ENCODE results near the gene RNF220.

RNF220 gene

DNA sequence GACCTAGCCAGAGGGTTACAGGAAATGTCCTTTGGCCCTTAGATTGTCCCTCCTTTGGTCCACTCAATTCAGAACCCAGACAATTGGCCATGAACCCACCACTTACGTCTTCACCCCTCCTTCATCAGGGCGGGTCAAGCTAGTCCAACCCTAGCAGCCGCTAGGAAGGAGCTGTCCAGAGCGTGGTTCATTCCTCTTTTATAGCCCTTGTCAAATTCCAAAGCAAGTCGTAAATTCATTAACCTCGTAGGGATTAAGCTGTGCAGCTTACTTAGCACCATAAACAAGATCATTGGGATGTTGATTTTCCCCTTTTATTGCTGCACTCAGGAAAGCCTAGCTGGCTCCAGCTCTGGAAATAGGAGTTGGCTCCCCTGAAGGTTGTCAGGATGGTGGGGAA lies 179.1 kb downstream of the RNF220 start:
- no peak for DNase-seq (ENCODE audit: low read depth, low spot score)

DNA sequence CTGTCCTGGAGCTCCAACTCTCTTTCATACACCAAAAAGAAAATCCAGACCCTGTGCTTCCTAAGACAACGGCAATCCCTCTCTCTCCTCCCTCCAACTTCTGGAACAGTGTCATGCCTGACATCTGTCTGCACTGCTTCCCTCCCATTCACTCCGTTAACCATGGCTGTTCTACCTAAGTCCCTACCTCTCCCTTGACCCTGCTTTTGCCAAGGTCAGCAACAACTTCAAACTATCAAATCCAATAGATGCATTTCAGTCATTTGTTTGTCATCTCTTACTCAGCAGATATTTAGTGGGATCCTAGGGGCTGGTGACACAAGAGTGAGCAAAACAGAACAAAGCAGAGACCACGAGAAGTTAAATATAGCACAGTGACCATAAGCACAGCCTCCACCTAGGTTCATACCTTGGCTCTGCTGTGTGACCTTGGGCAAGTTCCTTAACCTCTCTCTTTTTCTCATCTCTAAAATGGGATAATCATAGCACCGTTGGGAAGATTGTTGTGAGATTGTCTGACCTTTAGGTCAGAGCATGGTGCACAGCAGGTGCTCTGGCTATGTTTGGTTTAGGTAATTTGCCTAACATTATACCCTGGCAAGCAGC lies 180.4 kb downstream of the RNF220 start:
- DNase-seq (ENCODE audit: low read depth, low spot score): no peak

DNA sequence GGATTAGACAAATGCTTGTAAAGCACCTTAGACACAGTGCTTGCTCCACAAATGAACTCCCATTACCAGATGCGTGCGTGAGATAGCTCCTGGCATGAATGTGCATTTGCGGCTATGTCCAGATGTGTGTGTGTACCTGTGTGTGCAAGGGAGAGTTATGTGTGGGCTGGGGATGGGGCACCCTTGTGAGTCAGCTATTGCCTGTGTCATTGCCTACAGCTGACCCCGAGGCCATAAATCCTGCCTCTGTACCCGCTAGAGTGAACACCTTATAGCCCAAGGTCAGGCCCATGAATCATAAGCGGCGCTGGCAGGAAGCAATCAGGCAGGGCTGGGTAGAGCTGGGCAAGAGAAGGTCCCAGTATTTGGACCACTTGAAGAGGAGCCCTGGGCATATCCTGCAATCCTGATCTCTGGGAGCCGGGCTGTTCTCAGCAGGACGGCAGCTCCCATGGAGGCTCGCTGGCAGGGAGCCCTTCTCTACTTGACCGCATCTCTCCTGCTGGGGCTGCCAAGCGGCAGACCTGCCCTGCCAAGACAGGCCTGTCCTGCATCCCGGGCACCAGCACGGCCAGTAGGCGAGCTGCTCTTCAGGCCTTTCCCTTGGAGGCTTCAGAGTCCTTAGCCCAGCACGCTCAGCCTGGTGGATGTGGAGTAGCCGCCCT lies 182.9 kb downstream of the RNF220 start:
- DNase-seq (ENCODE audit: low read depth, low spot score): no peak

DNA sequence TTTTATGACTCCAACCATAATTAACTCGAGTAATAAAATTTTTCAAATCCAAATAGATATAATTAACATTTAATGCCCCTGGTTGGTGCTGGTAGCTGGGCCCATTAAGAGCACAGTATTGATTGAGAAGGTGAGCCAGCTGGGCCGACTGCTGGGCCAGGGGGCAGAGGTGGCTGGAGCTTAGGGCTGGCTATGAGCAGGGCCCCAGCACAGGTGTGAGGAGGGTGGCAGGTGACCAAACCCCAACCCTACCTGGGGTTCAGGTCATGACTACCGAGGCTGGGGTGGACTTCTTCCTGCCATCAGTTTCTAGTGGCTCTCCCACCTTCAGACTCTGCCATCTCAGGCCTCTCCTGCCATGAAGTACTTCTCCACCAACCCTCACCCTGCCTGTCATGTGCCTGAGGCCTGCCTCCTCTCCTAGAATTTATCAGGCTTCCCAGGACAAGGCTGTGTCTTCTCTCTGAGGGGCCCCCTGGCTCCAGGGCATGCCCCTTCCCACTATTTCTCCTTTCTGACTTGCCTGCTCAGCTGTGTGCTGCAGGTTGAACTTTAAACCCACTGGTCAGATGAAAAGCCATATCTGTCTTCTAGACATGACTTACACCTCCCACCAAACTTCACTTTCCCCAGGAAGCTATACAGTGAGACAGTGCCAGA lies 183.6 kb downstream of the RNF220 start:
- no peak for DNase-seq (ENCODE audit: low read depth, low spot score)

DNA sequence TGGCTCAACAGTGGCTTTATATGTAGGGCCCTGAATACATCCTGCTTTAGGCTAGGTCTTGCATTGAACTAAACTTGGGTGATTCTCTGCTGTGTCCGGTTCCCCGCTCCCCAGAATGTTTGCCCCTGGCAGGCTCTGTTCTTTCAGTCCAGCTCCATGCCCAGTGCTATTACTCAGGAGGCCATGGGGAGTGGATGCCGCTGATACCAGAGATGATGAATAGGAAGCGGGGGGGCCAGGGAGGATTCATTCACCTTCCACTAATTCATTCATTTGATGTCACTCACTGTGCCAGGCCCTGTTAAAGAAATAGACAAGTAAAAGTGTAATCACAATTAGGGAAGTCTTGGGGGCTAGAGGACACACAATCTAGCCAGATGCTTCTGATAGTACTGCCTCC lies 185.4 kb downstream of the RNF220 start:
- DNase-seq (ENCODE audit: low read depth, low spot score): no peak

- no peak for DNase-seq (ENCODE audit: low read depth, low spot score)
Observed at GRCh38 chr1:44591381-44591780, 186.3 kb downstream of the RNF220 start.

- DNase-seq (ENCODE audit: low read depth, low spot score): no peak
Observed at GRCh38 chr1:44592208-44593145, 187.4 kb downstream of the RNF220 start.

- no peak for DNase-seq (ENCODE audit: low read depth, low spot score)
Observed at GRCh38 chr1:44594353-44594752, 189.3 kb downstream of the RNF220 start.

- no peak for DNase-seq (ENCODE audit: low read depth, low spot score)
Observed at GRCh38 chr1:44594871-44595735, 190.0 kb downstream of the RNF220 start.

DNA sequence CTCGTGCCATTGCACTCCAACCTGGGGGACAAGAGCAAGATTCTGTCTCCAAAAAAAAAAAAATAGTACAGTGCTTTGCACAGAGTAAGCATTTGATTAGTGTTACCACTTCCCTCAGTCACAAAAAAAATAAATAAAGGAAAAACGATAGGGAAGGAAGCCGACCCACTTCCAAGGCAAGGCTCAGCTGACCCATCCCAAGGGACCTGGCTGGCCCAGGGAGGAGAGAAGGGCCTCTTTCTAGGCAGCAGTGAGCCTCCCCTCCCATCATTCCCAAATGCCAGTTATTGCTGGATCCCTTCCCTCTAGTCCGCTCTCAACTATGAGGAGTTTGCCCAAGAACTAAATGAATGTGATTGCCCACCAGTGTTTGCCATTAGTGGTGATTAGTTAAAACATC lies 191.5 kb downstream of the RNF220 start:
- DNase-seq (ENCODE audit: low read depth, low spot score): no peak

GRCh38 chr1:44598167-44598566 lies 193.1 kb downstream of the RNF220 start:
- no peak for DNase-seq (ENCODE audit: low read depth, low spot score)

DNA sequence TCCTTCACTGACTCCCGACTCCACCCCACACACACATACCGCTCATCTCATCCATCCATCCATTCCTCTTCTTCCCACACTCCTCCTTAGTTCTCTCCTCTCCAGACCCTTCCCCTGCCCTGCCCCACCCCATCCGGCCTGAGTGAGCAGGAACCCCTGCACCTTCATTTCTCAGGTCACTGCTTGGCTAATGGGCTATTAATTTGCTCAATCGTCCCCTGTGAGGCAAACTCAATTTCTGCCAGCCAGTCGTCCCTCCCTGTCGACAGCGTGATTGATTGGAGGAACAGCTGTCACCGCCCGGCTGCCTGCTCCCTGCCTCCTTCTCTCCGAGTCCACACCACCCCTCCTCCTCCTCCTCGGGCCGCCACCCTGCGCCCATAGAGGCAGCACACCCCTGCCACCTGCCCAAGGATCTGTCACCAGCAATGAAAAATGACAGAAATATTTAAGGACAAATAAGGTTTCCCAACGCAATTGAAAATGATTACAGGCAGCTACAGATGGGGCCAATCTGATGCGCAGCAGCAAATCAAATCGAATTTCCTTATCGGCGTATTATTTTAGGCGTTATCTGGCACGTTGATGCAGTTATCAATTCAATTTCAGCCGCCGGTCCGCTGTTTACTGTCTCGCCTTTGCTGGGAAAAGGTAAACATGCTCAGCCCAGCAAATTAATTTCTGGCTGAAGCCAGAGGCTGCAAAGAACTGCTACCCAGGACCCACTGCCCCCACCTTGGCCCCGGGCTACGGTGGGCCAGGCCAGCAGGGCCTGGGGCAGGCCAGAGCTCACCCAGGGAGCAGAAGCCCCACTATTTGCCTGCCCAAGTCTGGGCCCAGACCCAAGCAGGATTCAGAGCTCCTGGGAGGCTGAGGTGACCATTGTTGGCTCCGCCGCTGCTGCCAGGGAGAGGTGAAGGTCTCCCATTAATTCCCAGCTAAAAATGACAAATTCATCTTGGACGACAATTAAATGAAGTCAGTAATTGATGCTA lies 197.9 kb downstream of the RNF220 start:
- no peak for DNase-seq (ENCODE audit: low read depth, low spot score)

GRCh38 chr1:44603718-44604117 lies 198.7 kb downstream of the RNF220 start:
- DNase-seq (ENCODE audit: low read depth, low spot score): no peak

DNA sequence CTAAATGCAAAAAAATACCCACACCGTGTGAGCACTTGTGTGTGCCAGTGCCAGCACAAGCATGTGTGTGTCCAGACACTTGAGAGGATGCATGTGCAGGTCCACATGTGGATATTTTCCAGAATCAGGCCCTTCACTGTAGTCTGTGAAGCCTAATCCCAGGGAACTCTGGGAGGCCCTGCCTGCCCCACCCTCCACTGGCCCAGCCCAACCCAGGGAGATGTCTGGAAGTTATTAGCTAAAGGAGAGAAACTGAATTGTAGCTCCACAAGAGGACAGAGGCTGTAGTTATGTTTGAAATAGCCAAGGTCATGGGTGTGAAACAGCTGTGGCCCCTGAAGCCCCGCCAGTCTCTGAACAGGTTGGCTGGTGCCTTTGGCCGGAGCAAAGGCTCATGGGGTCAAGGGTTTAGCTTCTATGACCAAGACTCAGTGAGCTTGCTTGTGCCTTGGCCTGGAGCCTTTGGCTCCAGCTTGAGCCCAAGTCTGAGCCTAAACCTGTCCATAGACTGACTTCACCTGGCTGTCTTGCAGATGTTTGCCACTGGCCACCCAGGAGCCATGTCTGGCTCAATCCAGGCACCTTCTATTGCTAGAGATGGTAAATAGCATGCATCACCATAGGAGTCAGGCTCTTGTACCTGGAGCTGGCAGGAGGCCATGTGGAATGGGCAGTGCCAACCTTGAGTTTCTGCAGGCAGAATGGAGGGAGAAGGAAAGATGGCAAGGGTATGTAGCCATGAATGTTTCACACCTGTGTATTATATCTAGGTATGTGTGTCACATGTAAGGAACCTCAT lies 199.3 kb downstream of the RNF220 start:
- DNase-seq (ENCODE audit: low read depth, low spot score): no peak

- DNase-seq (ENCODE audit: low read depth, low spot score): no peak
Observed at GRCh38 chr1:44605914-44606615, 201.0 kb downstream of the RNF220 start.

- DNase-seq (ENCODE audit: low read depth, low spot score): no peak
Observed at GRCh38 chr1:44606701-44607281, 201.7 kb downstream of the RNF220 start.

DNA sequence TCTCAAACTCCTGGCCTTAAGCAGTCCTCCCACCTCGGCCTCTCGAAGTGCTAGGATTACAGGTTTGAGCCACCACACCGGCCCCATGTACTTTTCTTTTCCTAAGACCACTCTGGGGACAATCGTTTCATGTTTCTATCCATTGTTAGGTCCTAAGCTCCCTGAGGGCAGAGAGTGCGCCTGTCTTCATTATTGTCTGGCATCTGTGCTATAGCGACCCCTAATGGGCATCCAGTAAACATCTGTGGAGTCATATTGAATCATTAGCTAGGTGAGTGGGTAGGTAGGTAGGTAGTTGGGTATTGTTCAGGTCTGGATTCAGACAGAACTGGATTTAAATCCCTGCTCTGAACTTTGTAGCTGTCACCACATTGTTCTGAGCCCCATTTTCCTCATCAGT lies 203.1 kb downstream of the RNF220 start:
- no peak for DNase-seq (ENCODE audit: low read depth, low spot score)

DNA sequence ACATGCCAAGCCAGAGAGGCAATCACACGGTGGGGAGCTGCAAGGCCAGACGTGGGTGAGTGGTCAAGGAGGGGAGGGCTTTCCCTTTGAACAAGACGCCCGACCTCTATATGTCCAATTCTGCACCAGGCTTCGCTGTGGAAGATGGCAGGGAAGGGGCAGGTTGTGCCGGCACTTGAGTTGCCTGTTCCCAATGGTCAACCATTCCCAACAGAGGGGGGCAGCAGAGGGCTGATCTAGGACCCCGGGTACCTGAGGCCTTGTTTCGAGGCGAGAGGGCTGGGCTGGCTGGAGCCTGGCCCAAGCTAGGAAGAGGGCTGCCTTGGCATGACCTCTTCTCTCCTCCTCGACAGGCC lies 204.3 kb downstream of the RNF220 start:
- DNase-seq (ENCODE audit: low read depth, low spot score): no peak

Measured in brain pericyte (primary cell).